Measurements from ENCODE around the gene LPIN1.

Gene LPIN1

DNA sequence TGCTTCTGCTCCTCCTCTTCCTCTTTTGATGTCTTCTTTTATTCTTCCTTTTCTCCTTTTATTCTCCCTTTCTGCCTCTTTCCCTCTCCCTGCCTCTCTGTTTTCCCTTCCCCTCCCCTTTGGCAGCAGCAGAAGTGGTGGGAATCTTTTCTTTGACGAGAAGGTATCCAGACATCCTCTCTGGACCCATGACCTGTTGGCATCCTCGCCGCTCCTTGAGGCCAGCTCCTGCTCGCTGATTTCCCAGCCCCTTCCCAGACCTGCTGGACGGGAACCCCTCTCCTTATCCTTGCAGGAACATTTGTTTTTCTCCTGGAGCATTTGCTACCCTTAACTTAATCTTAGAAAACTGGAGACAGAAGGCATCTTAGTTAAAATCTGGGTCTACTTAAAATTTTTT lies 130.5 kb downstream of the LPIN1 start:
- no peak for TF ChIP-seq ZFX (IDR thresholded peaks at IDR 0.05)
- TF ChIP-seq, protein P1, sequence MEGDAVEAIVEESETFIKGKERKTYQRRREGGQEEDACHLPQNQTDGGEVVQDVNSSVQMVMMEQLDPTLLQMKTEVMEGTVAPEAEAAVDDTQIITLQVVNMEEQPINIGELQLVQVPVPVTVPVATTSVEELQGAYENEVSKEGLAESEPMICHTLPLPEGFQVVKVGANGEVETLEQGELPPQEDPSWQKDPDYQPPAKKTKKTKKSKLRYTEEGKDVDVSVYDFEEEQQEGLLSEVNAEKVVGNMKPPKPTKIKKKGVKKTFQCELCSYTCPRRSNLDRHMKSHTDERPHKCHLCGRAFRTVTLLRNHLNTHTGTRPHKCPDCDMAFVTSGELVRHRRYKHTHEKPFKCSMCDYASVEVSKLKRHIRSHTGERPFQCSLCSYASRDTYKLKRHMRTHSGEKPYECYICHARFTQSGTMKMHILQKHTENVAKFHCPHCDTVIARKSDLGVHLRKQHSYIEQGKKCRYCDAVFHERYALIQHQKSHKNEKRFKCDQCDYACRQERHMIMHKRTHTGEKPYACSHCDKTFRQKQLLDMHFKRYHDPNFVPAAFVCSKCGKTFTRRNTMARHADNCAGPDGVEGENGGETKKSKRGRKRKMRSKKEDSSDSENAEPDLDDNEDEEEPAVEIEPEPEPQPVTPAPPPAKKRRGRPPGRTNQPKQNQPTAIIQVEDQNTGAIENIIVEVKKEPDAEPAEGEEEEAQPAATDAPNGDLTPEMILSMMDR (conservative IDR thresholded peaks at IDR 0.05): no peak
- no peak overlapping the region for H3K27ac ChIP-seq
